Activated T-helper 1 cell treated with anti-CD3 and anti-CD28 coated beads, Interleukin-12 subunit alpha, Interleukin-12 subunit beta, Interleukin-2, Interleukin-4 antibody, amounts not matched to agents 30 ng/mL and 10 ng/mL and 1 ng/mL, durations not matched to agents 14 hours and 24 hours and 36 hours (primary cell): ENCODE measurements around the gene SLC39A8. TPM values are rescaled to one million over a fixed set of nuclear protein-coding genes. Genes with fewer than 3 reads are reported as not detected.

ENCODE experiments used
- DNase-seq: peaks from one replicate; pipeline ENCODE4 v3.0.0; 2021; ENCODE audit warnings: low spot score
- H3K27ac Mint-ChIP-seq: one replicate; pipeline ENCODE4 v1.8.0; 2021; ENCODE audit warnings: mild to moderate bottlenecking, mixed read lengths
- H3K27me3 Mint-ChIP-seq: one replicate; pipeline ENCODE4 v1.8.0; 2022; ENCODE audit warnings: mild to moderate bottlenecking, moderate library complexity, mixed read lengths; ENCODE audit not compliant: insufficient read depth
- H3K36me3 Mint-ChIP-seq: one replicate; pipeline ENCODE4 v1.8.0; 2021; ENCODE audit warnings: low read depth, mixed read lengths
- H3K4me1 Mint-ChIP-seq: one replicate; pipeline ENCODE4 v1.8.0; 2021; ENCODE audit warnings: low read depth, mixed read lengths
- H3K4me3 Mint-ChIP-seq: one replicate; pipeline ENCODE4 v1.8.0; 2021; ENCODE audit warnings: mild to moderate bottlenecking, moderate library complexity, mixed read lengths
- H3K9me3 Mint-ChIP-seq: one replicate; pipeline ENCODE4 v1.8.0; 2021; ENCODE audit warnings: mixed read lengths
- intact Hi-C: fragments of 100-400 bp; cut with micrococcal nuclease; formaldehyde crosslinking; loops from one replicate; pipeline ENCODE4 v1.15.1; 2024
- total RNA-seq: library from RNA; stranded (reverse); gene quantifications from 2 replicates; pipeline ENCODE4 v1.2.3, GENCODE V29; 2022

SLC39A8 gene
- total RNA-seq, 1 donor from 2014 or later = 87.8 TPM

DNA sequence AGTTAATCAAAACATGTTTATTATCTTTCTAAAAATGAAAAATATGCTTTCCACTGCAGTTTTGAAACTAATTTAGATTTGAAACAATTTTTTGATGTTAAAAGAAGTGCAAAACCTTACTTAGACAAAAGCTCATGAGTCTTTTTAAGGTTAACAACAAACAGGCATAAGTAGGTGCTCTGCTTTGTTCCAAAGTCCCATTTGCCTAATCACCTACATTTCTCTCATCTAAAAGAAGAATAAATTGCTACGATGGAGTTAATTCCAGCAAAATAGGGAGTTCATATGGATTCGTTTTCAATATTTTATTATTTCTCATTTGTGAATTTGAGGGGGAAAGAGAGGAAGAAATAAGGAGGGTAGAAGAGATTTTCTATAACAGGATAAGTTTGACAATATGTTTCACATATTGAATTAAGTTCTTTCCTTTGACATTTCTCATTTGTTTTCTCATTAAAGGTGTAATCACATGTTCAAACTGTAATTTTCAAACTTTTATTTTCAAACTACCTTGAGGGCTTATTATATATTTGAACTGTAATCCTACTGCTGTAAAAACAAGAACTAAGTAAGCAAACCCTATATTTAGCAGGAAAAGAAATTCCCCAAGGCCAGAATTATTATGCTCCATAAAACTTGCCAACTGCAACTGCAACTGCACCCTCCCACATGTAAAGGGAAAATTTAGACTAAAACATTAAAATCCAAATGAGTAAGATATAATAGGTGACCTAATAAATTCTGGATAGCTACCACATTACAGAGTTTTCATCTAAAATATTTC is 9.6 kb upstream of the SLC39A8 start:
- Mint-ChIP-seq H3K4me1 (no peaks in the 10 kb centered on the region), H3K27ac (no peak overlapping the region)

DNA sequence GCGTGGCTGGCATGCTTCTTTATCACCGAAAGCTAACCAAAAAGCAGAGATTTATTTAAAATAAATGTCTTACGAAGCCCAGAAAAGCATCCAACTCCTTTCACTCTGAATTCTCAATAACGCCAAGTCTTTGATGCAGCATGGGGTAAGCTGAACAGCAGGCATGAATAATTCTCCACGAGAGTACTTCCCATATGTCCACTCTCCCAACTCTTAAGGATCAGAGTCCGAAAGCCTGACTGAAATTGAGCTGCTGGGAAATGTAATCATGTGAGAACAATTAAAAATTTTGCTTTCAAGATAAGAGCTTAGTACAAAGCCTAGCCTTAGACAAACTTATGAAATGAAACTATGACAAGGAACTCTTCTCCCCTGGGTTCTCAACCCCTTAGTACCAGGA is 7.5 kb upstream of the SLC39A8 start:
- Mint-ChIP-seq H3K9me3 (no peaks in the 10 kb centered on the region), H3K36me3 (no peaks in the 10 kb centered on the region), H3K27me3 (peaks cover 19% of the 10 kb centered on the region), H3K4me1 (no peaks in the 10 kb centered on the region), H3K4me3 (no peak overlapping the region), H3K27ac (no peak overlapping the region)
- DNase-seq = no peak
- intact Hi-C loops = no loop called here

More for the DNA sequence above, 9.6 kb upstream of the SLC39A8 start:
- no peak overlapping the region for H3K4me3 Mint-ChIP-seq
- peaks cover 16% of the 10 kb centered on the region for H3K27me3 Mint-ChIP-seq
- H3K9me3 Mint-ChIP-seq = no peaks in the 10 kb centered on the region
- intact Hi-C loops = no loop called here
- no peaks in the 10 kb centered on the region for H3K36me3 Mint-ChIP-seq
- DNase-seq = no peak

DNA sequence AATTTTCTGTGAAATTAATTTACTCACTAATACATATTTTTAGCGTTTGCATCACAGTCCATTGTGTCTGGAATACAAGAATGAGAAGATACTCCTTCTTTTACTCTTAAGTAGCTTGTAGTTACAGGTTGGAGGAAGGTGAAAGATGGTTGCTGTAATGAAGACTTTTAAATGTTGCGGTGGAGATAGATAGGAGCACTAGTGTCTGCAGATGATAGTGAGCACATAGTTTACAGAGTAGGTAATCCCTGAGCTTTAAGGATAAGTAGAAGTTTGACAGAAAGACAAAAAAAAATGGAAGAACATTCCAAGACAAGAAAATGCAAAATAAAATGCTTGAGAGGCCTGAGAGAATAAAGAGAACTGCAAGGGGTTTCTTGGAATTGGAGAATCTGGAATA is 5.4 kb upstream of the SLC39A8 start:
- H3K27me3 Mint-ChIP-seq = peaks cover 16% of the 10 kb centered on the region
- no peak overlapping the region for H3K4me3 Mint-ChIP-seq
- no peak overlapping the region for H3K27ac Mint-ChIP-seq
- H3K36me3 Mint-ChIP-seq = no peaks in the 10 kb centered on the region
- no peaks in the 10 kb centered on the region for H3K9me3 Mint-ChIP-seq
- peaks cover 12% of the 10 kb centered on the region for H3K4me1 Mint-ChIP-seq
- intact Hi-C loops = no loop called here
- DNase-seq = no peak

DNA sequence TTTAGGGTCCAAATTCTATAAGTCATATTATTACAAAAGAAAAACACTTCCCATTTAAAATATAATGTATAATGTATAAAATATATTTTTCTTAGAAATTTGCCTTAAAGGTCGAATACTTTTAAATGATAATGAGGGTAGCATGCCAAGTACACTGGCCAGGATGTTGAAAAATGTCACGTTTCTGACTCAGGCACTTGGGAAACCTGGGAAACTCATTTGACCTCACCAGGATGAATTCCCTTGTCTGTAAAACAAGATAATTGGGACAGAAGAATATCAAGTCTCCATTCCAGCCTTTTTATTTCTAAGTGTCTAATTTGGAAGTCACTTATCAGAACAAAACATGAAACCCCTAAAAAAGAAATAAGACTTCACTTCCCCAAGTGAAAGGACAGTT is 3.4 kb upstream of the SLC39A8 start:
- Mint-ChIP-seq H3K4me3 (no peak overlapping the region), H3K36me3 (no peaks in the 10 kb centered on the region), H3K9me3 (no peaks in the 10 kb centered on the region), H3K4me1 (peaks cover 19% of the 10 kb centered on the region), H3K27me3 (peaks cover 13% of the 10 kb centered on the region), H3K27ac (no peak overlapping the region)
- intact Hi-C loops = loop anchor here (5.0 to 10.0 kb wide), 2 partner anchors 1001 to 1334 kb away; partner anchors contain the start of gene PPP3CA
- DNase-seq = no peak

DNA sequence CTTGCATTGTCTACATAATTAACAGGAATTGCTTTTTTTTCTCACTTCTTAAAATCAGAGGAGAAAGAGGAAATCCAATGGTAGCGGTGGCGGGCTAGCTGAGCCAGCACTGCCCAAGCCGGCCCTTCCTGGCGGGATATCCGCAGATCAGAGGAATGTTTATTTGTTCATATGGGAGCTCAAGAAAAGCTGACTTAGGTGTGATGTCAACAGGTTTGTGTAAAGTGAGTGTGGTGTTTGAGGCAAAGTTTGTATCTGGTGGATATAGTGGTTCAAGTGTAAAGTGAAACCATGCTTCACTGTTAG is 466 bp upstream of the SLC39A8 start:
- no peak for DNase-seq
- intact Hi-C loops = loop anchor here (1.0 to 10.0 kb wide), 22 partner anchors 25 to 1331 kb away; partner anchors contain the start of genes BDH2, MANBA, NFKB1 and PPP3CA
- peaks cover 10% of the 10 kb centered on the region for H3K36me3 Mint-ChIP-seq
- peak overlapping the region; percentile 98 for H3K27ac Mint-ChIP-seq
- peak overlapping the region; percentile 83 for H3K4me3 Mint-ChIP-seq
- H3K4me1 Mint-ChIP-seq = peaks cover 44% of the 10 kb centered on the region
- peaks cover 5% of the 10 kb centered on the region for H3K27me3 Mint-ChIP-seq
- H3K9me3 Mint-ChIP-seq = no peaks in the 10 kb centered on the region

DNA sequence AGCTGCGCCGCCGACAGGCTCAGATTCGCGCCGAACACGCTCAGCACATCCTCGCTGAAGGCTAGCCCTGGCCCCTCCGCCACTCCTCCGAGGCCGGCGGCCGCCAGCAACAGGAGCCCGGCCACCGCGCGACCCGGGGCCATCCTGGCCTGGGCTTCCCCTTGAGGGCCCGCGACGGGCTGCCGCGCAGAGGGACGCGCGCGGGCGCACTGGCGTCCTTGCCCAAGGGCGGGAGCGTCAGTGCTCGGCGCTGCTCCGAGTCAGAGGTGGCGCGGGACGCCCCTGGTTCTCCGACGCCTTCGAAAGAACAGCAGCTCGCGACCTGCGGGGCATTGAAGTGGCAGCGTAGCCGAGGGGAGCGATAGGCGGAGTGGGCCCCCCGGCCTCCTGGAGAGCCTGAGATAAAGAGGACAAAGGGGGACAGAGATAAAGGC is 745 bp downstream of the SLC39A8 start:
- Mint-ChIP-seq H3K9me3 (no peaks in the 10 kb centered on the region), H3K27ac (peak overlapping the region; percentile 98), H3K27me3 (peaks cover 2% of the 10 kb centered on the region), H3K4me1 (peaks cover 48% of the 10 kb centered on the region), H3K4me3 (peak overlapping the region; percentile 83), H3K36me3 (peaks cover 14% of the 10 kb centered on the region)
- intact Hi-C loops = loop anchor here (2.0 to 10.0 kb wide), 10 partner anchors 24 to 1330 kb away; partner anchors contain the start of genes BDH2, CENPE, MANBA and SLC9B2
- DNase-seq = peak; percentile 72

DNA sequence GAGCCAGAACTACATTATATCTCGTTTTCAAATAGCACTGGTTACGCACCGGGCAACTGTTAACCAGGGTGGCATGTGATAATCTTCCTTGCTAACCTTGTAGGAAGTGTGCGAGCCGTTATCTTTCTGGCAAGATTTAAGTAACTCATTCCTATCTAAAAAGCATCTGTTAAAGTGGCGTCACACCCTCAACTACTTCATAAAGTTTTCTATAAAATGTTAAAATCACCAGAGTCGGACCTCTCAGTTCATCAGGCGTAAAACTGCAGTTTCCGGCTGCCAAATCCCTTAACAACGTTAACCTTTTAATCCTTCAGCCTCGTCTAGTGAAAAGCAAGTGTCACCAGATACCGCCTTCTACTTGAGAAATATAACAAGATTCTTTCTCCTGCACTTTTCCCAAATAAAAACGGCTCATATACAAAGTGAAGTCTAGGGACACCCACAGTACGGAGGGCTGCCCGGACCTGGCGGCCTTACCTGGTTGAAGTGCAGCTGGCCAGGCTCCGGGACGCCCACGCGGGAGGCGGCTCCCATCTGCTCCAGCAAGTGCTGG is 1.2 kb downstream of the SLC39A8 start:
- peak overlapping the region; percentile 98 for H3K27ac Mint-ChIP-seq
- DNase-seq = no peak
- intact Hi-C loops = loop anchor here (2.0 to 10.0 kb wide), 10 partner anchors 23 to 1329 kb away; partner anchors contain the start of genes BDH2, CENPE, MANBA and SLC9B2
- H3K9me3 Mint-ChIP-seq = no peaks in the 10 kb centered on the region
- peaks cover 17% of the 10 kb centered on the region for H3K36me3 Mint-ChIP-seq
- H3K4me3 Mint-ChIP-seq = peak overlapping the region; percentile 83
- no peaks in the 10 kb centered on the region for H3K27me3 Mint-ChIP-seq
- peaks cover 48% of the 10 kb centered on the region for H3K4me1 Mint-ChIP-seq

DNA sequence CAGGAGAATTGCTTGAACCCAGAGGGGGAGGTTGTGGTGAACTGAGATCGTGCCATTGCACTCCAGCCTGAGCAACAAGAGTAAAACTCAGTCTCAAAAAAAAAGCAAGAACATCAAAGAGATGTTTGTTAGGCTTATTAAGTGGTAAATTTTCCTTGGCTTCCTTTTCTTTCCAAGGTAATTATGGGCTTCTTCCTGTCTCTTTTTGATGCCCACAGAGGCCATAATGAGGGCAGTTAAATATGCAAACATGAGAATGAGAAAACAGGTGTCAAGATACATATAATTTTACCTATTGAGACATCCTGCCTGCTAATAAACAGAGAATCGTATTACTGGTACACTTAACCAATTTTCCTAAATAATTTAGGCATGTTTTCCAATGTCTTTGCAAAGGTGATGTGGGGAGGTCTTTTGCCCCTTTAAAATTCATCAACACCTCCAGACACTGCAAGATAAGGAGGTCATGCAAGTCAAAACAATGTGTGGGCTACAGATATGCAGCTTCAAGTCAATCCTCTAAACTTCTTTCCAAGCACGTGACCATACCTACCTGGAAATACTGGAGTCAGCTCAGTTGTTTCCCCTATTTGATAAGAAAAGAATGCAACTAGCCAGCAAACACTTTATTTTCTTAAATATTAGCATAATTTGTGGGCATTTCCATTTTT is 2.7 kb downstream of the SLC39A8 start:
- Mint-ChIP-seq H3K36me3 (peaks cover 21% of the 10 kb centered on the region), H3K4me1 (peaks cover 58% of the 10 kb centered on the region), H3K9me3 (no peaks in the 10 kb centered on the region), H3K27ac (no peak overlapping the region), H3K4me3 (peak overlapping the region; percentile 83), H3K27me3 (no peaks in the 10 kb centered on the region)
- intact Hi-C loops = loop anchor here (5.0 to 10.0 kb wide), 2 partner anchors 855 to 1328 kb away; partner anchors contain the start of gene CENPE
- DNase-seq = no peak

DNA sequence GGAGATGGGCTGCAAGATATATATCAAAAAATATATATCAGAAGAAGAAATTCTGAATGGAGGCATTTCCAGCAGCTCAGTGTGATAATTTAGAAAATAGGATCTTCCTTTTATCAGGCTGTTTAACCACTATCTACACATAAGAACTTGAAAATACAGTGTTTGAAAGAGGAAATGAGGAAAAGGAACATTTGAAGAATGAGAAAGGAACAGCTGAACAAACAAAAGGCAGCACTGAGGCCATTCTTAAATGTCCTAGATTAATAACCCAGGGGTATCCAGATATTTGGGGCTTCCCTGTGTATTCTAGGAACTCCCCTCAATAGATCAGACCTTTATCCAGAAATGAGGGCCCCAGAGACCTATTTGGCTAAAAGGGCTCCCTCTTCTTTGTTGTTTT is 4.1 kb downstream of the SLC39A8 start:
- no peak for DNase-seq
- peaks cover 56% of the 10 kb centered on the region for H3K4me1 Mint-ChIP-seq
- intact Hi-C loops = loop anchor here (5.0 to 10.0 kb wide), 2 partner anchors 856 to 1326 kb away; partner anchors contain the start of gene CENPE
- H3K27ac Mint-ChIP-seq = no peak overlapping the region
- H3K27me3 Mint-ChIP-seq = no peaks in the 10 kb centered on the region
- no peak overlapping the region for H3K4me3 Mint-ChIP-seq
- no peaks in the 10 kb centered on the region for H3K9me3 Mint-ChIP-seq
- H3K36me3 Mint-ChIP-seq = peaks cover 24% of the 10 kb centered on the region

DNA sequence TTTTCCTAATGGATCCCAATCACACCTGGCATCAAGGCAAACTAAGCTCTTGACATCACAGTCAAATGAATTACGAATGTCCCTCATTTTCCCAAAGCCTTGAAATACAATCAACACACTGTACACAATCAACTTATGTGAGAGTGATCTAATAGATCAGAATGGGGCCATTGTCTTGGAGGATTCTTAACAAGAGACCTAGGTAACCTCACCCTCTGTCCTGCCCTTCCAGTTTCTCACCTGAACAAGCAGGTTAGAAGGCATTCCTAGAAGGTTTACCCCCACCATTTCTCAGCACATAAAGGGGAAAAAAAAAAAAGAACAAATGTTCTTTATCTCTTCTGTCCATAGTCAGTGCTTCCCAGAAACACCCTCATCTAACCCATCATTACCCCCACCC is 6.3 kb downstream of the SLC39A8 start:
- no peak overlapping the region for H3K27ac Mint-ChIP-seq
- H3K9me3 Mint-ChIP-seq = no peaks in the 10 kb centered on the region
- peaks cover 30% of the 10 kb centered on the region for H3K36me3 Mint-ChIP-seq
- peaks cover 63% of the 10 kb centered on the region for H3K4me1 Mint-ChIP-seq
- H3K4me3 Mint-ChIP-seq = no peak overlapping the region
- intact Hi-C loops = no loop called here
- no peak for DNase-seq
- H3K27me3 Mint-ChIP-seq = no peaks in the 10 kb centered on the region

DNA sequence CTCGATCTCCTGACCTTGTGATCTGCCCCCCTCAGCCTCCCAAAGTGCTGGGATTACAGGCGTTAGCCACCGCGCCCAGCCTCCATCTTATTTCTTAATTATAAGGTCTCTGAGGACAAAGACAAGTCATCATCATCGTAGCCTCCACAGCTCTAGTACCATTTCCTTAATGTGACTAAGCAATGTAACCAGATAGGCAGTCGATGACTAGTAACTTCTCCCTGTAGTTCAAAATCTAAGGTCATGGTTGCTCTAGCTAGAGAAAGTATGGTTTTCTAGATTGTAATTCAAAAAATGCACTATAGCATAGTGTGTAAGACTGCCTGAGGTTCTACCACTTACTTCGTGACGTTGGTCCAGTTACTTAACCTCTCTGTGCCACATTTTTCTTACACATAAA is 6.9 kb downstream of the SLC39A8 start:
- no peak overlapping the region for H3K4me3 Mint-ChIP-seq
- DNase-seq = no peak
- intact Hi-C loops = no loop called here
- no peak overlapping the region for H3K27ac Mint-ChIP-seq
- H3K9me3 Mint-ChIP-seq = no peaks in the 10 kb centered on the region
- peaks cover 68% of the 10 kb centered on the region for H3K4me1 Mint-ChIP-seq
- H3K27me3 Mint-ChIP-seq = no peaks in the 10 kb centered on the region
- peaks cover 36% of the 10 kb centered on the region for H3K36me3 Mint-ChIP-seq

DNA sequence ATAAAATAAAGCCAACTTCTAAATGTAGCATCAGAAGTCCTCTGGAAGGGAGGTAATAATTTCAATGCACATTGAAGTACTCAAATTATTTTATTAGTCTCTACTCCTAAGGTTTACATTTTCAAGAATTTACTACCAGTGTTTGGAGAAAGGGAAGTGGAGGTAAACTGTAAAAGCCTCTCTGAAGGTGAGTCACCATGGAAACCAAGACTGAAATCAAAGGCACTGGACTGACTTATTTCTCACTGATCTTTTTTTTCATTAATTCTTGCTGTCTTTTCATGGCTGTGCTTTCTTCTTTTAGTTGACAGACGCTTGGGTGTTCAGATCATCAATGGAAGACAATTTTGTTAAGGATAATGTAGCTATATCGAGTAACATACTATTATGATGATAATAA is 9.7 kb downstream of the SLC39A8 start:
- Mint-ChIP-seq H3K4me1 (peaks cover 62% of the 10 kb centered on the region), H3K4me3 (no peak overlapping the region), H3K36me3 (peaks cover 30% of the 10 kb centered on the region), H3K9me3 (no peaks in the 10 kb centered on the region), H3K27ac (peak overlapping the region; percentile 26), H3K27me3 (no peaks in the 10 kb centered on the region)
- no peak for DNase-seq
- intact Hi-C loops = no loop called here

DNA sequence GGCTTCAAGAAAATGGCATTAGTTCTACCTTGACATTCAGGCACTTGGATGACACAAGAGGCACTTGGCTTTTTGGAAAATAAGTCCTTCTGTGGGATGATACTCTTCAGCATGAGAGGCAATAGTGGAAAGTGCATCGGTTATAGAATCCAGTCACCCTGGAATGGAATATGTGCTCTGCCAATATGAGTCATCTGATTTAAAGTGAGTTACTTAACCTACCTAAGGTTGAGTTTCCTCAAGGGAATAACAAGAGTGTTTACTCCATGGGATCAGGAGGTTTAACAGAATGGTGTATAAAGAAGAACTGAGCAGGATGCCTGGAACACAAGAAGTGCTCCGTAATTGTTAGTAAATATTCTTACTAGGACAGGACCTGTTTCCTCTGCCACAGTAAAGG is 10.7 kb downstream of the SLC39A8 start:
- DNase-seq = no peak
- no peaks in the 10 kb centered on the region for H3K27me3 Mint-ChIP-seq
- no peak overlapping the region for H3K27ac Mint-ChIP-seq
- H3K36me3 Mint-ChIP-seq = peaks cover 28% of the 10 kb centered on the region
- no peaks in the 10 kb centered on the region for H3K9me3 Mint-ChIP-seq
- no peak overlapping the region for H3K4me3 Mint-ChIP-seq
- intact Hi-C loops = no loop called here
- H3K4me1 Mint-ChIP-seq = peaks cover 63% of the 10 kb centered on the region
